Heart left ventricle (tissue), 13 donors: ENCODE results near the gene MARCHF2.
"Not testable (repeated sequence)": the region's sequence is repeated elsewhere in the genome, so short reads cannot be mapped to it uniquely, and the experiment has no call there.

ENCODE experiments used
- POLR2A ChIP-seq, 2 donors: fragments of 450-650 bp; IDR thresholded peaks; one replicate each; pipeline ENCODE4 v1.6.1; 2017; ENCODE audit warnings: antibody characterized with exemption in 2 of 2, mild to moderate bottlenecking in 2 of 2, moderate library complexity in 2 of 2
- TF ChIP-seq, protein P1 (sequence below), 12 donors: fragments of 200-600 bp; sonication (generic) in 4 of 12; IDR thresholded peaks; one replicate each; pipeline versions ENCODE4 v1.5.0 to v1.8.0; 2018 to 2022; ENCODE audit warnings: antibody characterized with exemption in 12 of 12, mild to moderate bottlenecking in 5 of 12
- donor health status: ischemic (EF 13 %, LVEDD 7.1; RV severe dilation, severe dysfunction).
- donor health status: DM: no; HTN: yes; CAD: no.
- donor health status: DM: no; HTN: no; CAD: no.
- donor health status: ischemic (EF 25% LVEDD 6.9; RV normal size, moderate dysfunction).
- donor health status: ischemic (EF 25% LVEDD 5.7; RV mildly dilated, moderate dysfunction).
- donor health status: ischemic (EF 35%, LVEDD 5.7; RV mildly dilated, moderate dysfunction).
- donor health status: nonischemic (EF 11% LVEDD 7.7; RV severe dilation, severe dysfunction).
- donor health status: DM: yes; HTN: yes; CAD: no.
- donor health status: PGD.
- donor health status: ischemic (EF 29% LVEDD 5.4; RV normal size, mild dysfunction).
- donor health status: nonischemic (EF 23%, LVEDD 6.1; RV moderate dilation, normal function).

DNA sequence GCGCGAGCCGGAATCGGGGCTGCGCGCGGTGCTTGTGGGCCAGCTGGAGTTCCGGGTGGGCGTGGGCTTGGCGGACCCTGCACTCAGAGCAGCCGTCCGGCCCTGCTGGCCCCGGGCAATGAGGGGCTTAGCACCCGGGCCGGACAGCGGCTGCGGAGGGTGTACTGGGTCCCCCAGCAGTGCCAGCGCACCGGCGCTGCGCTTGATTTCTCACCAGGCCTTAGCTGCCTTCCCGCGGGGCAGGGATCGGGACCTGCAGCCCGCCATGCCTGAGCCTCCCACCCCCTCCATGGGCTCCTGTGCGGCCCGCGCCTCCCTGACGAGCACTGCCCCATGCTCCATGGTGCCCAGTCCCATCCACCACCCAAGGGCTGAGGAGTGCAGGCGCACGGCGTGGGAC lies 37.3 kb upstream of the MARCHF2 start:
- TF ChIP-seq, protein P1, sequence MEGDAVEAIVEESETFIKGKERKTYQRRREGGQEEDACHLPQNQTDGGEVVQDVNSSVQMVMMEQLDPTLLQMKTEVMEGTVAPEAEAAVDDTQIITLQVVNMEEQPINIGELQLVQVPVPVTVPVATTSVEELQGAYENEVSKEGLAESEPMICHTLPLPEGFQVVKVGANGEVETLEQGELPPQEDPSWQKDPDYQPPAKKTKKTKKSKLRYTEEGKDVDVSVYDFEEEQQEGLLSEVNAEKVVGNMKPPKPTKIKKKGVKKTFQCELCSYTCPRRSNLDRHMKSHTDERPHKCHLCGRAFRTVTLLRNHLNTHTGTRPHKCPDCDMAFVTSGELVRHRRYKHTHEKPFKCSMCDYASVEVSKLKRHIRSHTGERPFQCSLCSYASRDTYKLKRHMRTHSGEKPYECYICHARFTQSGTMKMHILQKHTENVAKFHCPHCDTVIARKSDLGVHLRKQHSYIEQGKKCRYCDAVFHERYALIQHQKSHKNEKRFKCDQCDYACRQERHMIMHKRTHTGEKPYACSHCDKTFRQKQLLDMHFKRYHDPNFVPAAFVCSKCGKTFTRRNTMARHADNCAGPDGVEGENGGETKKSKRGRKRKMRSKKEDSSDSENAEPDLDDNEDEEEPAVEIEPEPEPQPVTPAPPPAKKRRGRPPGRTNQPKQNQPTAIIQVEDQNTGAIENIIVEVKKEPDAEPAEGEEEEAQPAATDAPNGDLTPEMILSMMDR (IDR thresholded peaks at IDR 0.05), result not testable (repeated sequence)
- TF ChIP-seq POLR2A (IDR thresholded peaks at IDR 0.05), result not testable (repeated sequence)
